ENCODE results near the gene SHISA8. TPM values are rescaled to one million over a fixed set of nuclear protein-coding genes. Genes with fewer than 3 reads are reported as not detected.

SHISA8 gene
- not detected in 2 replicates for total RNA-seq

GRCh38 chr22:41915035-41915785, at the start of gene SHISA8:
TSS of gene SHISA8 (minus strand) at chr22:41915074. CDS start at chr22:41914667, 407 bp downstream.

GRCh38 chr22:41951898-41952474, 37.1 kb upstream of the SHISA8 start, which contains the start of gene SMIM45:
TSS of gene SMIM45 (plus strand) at chr22:41952150.

GRCh38 chr22:41946629-41947423, 32.0 kb upstream of the SHISA8 start, which contains the start of gene CENPM:
TSS of gene CENPM (minus strand) at chr22:41947152. CDS start at chr22:41947076, 76 bp downstream.

Other genes starting within 250 kb of the SHISA8 start
- gene SNU13, start 226.2 kb downstream of the SHISA8 start, total RNA-seq, result 66.7 and 76.8 TPM in 2 replicates
- 0.20 and 0.26 TPM in 2 replicates for gene MEI1, start 215.6 kb downstream of the SHISA8 start, total RNA-seq
- 8.0 and 8.1 TPM in 2 replicates for gene CCDC134, start 114.4 kb downstream of the SHISA8 start, total RNA-seq
- 82.1 and 123 TPM in 2 replicates for gene SREBF2, start 82.0 kb downstream of the SHISA8 start, total RNA-seq
- not detected in 2 replicates for gene TNFRSF13C, start 11.7 kb upstream of the SHISA8 start, total RNA-seq
- gene CENPM, start 32.1 kb upstream of the SHISA8 start, total RNA-seq, result 3.9 and 6.8 TPM in 2 replicates
- 0.07 and 0.30 TPM in 2 replicates for gene SEPTIN3, start 54.4 kb upstream of the SHISA8 start, total RNA-seq
- 0.52 and 0.73 TPM in 2 replicates for gene WBP2NL, start 83.7 kb upstream of the SHISA8 start, total RNA-seq
- gene NAGA, start 155.7 kb upstream of the SHISA8 start, total RNA-seq, result 51.0 and 56.8 TPM in 2 replicates
- gene PHETA2, start 159.2 kb upstream of the SHISA8 start, total RNA-seq, result 27.2 and 30.9 TPM in 2 replicates
- 5.5 and 10.5 TPM in 2 replicates for gene SMDT1, start 164.6 kb upstream of the SHISA8 start, total RNA-seq
- gene NDUFA6, start 175.7 kb upstream of the SHISA8 start, total RNA-seq, result 33.6 and 33.8 TPM in 2 replicates
- 0.20 and 0.43 TPM in 2 replicates for gene CYP2D6, start 215.7 kb upstream of the SHISA8 start, total RNA-seq

Measured in smooth muscle cell of the pulmonary artery (primary cell).